Neural cell (in vitro differentiated cells): ENCODE results near the gene TBC1D8.

ENCODE experiments used
- EZH2 ChIP-seq: fragments of 200-600, 300-800 bp; shearing (Covaris generic), sonication (generic); IDR thresholded peaks from 2 replicates; pipeline ENCODE4 v1.6.1; 2014; ENCODE audit warnings: antibody characterized with exemption, low read length, borderline replicate concordance, mild to moderate bottlenecking; ENCODE audit not compliant: insufficient read depth, poor library complexity, severe bottlenecking
- POLR2AphosphoS5 ChIP-seq: IDR thresholded peaks from 2 replicates; pipeline ENCODE4 v1.6.1; 2012
- TAF1 ChIP-seq: IDR thresholded peaks from 2 replicates; pipeline ENCODE4 v1.6.1; 2012; ENCODE audit warnings: low read depth
- TF ChIP-seq, protein P1 (sequence below): fragments of 450-650 bp; IDR thresholded peaks from 2 replicates; pipeline ENCODE4 v1.5.1; 2014; ENCODE audit warnings: antibody characterized with exemption, mild to moderate bottlenecking, moderate library complexity; ENCODE audit not compliant: poor library complexity, severe bottlenecking

DNA sequence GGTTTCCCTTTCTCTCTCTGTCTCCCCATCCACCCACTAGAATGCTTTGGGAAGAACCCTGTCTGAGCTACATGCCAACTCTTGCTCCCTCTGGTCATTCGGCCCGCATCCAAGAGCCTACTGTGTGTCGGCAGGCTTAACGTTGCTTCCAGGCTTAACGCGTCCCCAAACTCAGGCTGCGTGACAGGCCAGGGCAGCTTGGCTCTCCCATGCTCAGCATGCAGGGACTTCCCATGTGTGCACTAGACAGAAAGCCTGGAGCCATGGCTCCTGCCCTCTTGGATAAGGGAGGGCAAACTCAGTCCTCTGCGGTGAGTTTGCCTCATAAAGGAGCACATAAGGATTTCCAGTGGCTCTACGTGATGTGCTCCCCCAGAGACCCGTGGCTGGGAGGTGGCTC lies 105.9 kb downstream of the TBC1D8 start:
- TF ChIP-seq EZH2 (no peak), POLR2AphosphoS5 (no peak), TAF1 (no peak)
- TF ChIP-seq, protein P1, sequence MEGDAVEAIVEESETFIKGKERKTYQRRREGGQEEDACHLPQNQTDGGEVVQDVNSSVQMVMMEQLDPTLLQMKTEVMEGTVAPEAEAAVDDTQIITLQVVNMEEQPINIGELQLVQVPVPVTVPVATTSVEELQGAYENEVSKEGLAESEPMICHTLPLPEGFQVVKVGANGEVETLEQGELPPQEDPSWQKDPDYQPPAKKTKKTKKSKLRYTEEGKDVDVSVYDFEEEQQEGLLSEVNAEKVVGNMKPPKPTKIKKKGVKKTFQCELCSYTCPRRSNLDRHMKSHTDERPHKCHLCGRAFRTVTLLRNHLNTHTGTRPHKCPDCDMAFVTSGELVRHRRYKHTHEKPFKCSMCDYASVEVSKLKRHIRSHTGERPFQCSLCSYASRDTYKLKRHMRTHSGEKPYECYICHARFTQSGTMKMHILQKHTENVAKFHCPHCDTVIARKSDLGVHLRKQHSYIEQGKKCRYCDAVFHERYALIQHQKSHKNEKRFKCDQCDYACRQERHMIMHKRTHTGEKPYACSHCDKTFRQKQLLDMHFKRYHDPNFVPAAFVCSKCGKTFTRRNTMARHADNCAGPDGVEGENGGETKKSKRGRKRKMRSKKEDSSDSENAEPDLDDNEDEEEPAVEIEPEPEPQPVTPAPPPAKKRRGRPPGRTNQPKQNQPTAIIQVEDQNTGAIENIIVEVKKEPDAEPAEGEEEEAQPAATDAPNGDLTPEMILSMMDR: no peak
